Stimulated activated CD4-positive, alpha-beta T cell treated with anti-CD3 and anti-CD28 coated beads, TNF-alpha, amount 100 ng/mL, for 1 hour (primary cell): ENCODE measurements around the gene ARHGEF10L.

Experiments
- DNase-seq, 3 donors: peaks; one replicate each; pipeline ENCODE4 v3.0.0-alpha.2; 2020; ENCODE audit warnings: low read depth in 3 of 3, low spot score in 1 of 3

Gene ARHGEF10L

GRCh38 chr1:17521946-17522612 lies 17.4 kb upstream of the ARHGEF10L start:
- DNase-seq = no peak

DNA sequence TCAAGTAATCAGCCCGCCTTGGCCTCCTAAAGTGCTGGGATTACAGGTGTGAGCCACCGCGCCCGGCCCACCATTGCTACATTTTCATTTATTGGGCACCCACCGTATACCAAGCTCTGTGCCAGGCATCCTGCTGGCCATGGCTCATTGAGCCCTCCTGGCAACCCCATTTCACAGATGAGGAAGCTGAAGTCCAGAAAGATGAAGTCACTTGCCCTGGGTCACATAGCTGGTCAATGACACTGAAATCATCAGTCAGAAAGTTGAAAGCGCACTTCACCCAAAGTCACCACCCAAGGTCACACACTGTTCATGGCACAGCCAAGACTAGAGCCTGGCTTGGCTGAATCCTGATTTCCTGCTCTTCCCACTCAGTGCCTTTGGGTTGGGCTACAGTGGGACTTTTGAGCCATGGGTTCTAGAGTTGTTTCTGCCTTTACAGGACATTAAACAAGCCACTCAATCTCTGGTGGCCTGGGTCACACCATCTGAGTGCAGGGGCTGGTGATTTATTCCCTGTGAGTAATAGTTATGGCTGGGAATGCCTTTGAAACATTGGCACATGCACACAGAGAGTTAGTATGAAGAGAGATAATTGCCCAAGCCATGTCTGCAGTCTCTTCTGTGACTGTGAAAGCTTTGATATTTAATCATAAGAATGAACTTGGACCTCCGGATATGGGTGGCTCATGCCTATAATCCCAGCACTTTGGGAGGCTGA lies 16.0 kb upstream of the ARHGEF10L start:
- no peak for DNase-seq

DNA sequence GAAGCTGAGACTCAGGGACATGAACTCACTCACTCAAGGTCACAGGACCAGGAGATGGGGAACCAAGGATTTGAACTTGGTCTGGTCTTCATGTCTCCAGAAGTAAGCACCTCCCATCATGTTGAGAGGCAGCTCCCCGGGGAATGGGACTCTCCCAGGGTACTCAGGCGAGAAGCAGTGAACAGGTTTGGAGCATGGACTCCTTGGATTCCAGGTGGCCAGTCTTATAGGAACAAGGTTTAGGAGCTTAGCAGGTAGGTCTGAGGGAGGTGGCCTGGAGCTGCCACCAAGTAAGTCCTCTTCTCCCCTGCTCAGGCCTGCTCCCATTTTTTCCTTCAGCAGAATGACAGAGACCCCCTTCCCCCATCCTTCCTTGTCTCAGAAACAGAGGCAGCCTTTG lies 14.9 kb upstream of the ARHGEF10L start:
- DNase-seq = no peak

- no peak for DNase-seq
These were observed 13.4 kb upstream of the ARHGEF10L start for GRCh38 chr1:17525996-17526686.

DNA sequence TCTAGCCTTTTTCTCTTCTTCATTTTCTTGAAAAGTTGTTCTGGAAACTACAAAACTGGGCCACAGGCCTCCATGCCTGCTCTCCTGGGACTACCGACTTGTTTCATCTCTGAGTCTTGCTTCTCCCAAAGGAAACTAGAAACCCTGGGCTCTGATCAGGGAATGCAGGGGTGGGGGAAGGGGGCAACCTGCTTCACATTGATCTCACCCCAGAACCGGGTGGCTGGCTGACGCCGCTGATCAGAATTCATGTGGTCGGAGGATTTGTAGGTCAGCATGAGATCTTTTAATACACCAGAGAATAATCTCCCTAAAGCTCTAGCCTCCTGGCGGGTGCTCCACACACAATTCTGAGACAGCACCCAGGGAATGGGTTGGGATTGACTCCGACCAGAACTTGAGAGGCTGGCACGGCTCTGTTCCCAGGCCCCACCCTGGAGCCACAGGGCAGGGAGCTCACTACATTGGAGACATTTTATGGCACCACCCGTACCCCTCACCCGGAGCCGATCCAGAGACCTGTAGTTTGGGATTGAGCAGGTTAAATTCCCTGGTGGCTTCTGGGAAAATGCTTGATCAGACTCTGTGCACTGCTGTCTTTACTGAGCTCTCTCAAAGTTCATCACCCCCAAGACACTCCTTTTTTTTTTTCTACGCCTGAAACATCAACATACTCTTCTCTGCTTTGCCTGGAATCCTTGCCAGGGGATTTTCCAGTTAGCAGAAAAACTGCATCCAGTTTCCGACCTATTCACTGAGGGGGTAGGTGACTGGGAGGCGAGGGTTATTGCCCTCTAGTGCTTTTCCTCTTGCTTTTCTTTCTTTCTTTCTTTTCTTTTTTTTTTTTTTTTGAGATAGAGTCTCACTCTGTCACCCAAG lies 12.2 kb upstream of the ARHGEF10L start:
- DNase-seq = no peak

DNA sequence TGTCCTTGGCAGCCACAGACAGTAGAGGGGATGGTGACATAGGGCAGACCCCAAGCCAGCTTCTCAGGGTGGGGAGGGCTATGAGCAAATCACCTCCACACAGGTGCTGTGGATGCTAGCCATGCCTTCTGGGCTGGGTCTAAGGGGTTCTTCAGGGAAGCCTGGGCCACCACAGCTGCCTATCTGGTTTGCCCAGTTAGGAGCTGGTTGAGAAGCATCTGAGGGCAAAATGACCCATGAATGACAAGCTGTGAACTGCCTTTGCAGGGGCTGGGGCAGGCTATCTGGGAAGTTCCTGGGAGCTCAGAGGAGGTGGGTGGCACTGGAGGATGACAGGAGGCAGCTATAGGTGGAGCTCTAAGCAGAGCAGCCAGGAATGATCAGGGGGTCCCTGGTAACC lies 10.1 kb upstream of the ARHGEF10L start:
- no peak for DNase-seq

- DNase-seq = no peak
These were observed 8.2 kb upstream of the ARHGEF10L start for GRCh38 chr1:17531343-17531681.

DNA sequence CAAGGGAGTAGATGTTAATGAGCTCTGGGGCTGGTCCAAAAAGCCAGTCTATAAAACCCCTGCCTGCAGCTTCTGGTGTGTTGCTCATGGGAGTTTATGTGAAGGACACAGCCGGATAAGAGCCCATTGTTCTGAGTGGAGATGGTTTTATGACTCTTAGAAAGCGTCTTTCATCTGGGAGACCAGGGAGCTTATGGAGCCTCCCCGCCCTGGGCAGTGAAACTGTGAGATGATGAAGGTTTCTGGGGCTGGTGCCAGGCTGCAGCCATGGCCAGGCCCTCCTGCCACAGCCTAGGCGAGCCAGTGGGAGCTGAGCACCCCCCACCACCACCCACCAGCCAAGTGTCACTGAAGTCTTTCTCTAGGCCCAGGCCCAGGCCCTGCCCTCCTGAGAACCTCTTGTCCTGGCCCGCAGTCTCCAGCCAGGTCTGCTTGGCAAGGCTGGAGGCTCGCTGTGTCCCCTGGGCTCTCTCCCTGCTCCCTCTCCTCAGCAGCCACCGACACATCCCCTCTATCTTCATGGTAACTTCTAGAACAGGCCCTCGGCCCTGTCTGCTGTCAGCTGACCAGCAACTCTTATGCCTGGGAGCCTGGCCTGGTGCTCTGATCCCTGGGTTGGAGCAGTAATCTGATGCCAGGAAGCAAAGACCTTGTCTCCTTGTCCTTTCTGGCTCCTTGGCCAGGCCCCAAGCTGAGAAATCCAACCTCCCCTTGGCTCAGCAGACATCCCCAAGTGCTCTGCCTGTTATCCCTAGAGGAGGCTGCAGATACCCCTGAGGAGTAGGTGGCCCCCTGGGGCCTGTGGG lies 7.6 kb upstream of the ARHGEF10L start:
- DNase-seq = no peak

DNA sequence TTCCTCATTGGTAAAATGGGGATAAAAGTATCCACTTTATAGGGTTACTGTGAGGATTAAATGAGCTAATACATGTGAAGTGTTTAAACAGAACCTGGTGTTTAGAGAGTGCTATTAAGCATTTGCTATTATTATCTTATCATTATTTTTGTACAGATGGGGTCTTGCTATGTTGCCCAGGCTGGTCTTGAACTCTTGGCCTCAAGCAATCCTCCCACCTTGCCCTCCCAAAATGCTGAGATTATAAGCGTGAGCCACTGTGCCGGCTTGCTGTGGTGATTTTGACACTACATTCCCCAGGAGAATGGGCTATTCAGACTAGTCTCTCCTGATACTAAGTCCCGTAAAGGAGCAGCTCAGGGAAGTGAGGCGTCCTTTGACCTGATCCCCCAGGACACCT lies 6.3 kb upstream of the ARHGEF10L start:
- no peak for DNase-seq

DNA sequence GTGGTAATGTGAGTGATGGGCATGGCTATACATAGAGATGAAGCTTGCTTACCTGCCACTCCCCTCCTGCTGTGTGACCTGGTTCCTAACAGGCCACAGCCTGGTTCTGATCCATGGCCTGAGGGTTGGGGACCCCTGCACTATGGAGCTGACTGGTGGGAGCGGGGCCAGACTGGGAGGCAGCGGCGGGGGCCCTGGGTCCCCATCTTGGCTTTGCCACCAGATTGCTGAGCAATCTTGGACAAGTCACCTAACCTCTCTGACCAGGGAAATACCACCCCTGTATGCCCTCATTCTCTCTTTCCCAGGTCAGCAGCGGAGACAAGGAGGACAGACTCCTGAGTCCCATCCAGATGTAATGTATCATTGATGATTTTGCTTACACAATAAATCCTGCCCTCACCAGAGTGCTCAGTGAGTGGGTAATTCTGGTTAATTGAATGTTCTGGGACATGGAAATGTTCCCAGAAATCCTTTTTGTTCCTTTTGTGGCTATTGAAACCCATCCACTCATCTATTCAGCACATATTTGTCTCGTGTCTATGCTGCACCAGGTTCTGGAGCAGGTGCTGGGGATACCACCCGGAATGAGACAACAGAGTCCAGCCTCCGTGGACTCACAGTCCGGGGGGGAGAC lies 4.1 kb upstream of the ARHGEF10L start:
- DNase-seq = no peak

DNA sequence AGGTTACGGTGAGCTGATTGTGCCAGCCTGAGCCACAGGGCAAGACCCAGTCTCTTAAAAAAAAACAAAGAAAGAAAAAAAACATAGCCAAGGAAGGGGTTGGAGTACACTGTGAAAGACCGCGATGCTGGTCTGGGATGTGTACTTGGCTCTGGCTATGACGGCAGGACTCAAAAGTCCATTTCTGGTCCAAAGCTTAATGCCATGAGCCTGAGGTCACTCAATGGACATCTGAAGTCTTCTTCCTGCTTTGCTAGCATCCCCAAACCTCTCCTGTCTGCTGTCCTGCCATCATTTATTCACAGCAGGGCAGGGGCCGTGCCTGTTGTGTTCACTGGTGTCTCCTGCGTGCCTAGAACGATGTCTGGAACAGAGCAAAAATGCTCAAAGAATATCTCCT lies 1.5 kb upstream of the ARHGEF10L start:
- no peak for DNase-seq

GRCh38 chr1:17538428-17539117 lies 925 bp upstream of the ARHGEF10L start:
- no peak for DNase-seq

DNA sequence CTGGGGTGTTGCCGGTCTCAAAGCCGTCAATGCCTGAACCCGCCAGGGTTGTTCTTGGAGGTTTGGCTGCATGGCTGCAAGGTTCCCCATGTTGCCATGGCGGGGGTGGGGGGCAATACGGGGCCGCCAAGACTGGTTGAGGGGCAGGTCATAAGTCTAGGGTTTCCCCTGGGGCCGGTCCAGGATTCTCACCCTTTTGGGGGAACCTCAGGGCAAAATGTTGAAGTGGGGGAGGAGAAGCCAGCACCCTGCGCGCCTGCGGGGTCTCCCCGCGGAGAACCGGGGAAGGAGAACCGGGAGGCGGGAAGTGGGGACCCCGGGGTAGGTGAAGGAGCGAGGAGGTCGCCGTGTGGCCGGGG lies 401 bp upstream of the ARHGEF10L start:
- no peak for DNase-seq

DNA sequence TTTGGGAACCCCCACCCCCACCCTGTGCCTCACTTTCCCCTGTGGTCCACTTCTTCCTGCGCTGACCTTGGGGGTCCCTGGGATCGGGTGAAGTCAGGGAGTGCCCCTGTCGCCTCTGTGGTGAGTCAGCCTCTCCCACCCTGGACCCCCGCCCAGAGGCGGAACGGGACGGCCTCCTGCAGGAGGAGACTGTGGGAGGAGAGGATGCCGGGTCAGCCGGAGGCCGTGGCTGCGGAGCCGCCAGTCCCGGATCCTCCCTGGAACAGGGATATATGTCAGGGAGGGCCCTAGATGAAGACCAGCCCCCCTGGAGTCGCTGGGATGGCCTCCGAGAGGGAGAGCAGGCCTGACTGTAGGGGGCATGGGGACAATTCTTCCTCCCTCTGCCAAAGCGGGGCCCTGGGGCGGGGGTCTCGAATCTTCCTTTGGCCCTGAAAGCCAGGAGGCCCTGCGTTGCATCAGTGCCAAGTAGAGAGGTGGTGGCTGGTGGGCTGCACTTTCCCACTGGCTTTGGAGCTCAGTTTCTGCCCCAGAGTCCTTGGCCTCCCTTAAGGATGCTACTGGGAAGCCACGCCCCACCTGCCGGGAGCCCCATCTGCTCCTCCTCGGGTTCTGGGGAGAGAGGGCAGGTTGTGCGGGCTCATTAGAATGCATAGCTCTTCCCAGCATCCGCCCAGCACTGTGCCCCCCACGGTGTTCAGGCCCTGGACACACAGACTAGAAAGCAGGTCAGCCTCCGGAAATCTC lies 930 bp downstream of the ARHGEF10L start:
- no peak for DNase-seq

GRCh38 chr1:17542645-17543044 lies 3.1 kb downstream of the ARHGEF10L start:
- DNase-seq = no peak

DNA sequence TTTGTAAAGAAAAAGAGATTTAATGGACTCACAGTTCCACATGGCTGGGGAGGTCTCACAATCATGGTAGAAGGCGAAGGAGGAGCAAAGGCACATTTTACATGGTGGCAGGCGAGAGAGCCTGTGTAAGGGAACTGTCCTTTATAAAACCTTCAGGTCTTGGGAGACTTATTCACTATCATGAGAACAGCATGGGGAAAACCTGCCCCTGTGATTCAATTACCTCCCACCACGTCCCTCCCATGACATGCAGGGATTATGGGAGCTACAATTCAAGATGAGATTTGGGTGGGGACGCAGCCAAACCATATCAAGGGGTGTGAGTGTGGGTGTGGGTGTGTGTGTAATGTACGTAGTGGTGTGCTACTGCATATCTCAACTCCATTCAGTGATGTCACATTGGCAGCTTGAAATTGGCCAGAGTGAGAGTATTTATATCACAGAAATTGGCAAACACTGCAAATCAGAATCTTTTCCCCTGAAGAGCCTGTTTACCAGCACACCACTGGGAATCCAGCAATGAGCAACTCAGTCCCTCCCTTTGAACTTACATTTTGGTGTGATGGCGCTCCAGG lies 5.4 kb downstream of the ARHGEF10L start:
- no peak for DNase-seq

- no peak for DNase-seq
These were observed 5.9 kb downstream of the ARHGEF10L start for GRCh38 chr1:17545356-17545755.

- DNase-seq = no peak
These were observed 7.6 kb downstream of the ARHGEF10L start for GRCh38 chr1:17546946-17547670.
